NK-92 (cell line): ENCODE data around the gene HYAL2.
A peak's percentile ranks its signal among the peaks of the same experiment; 100 is the strongest.
"Not testable (repeated sequence)": the region's sequence is repeated elsewhere in the genome, so short reads cannot be mapped to it uniquely, and the experiment has no call there.

Source experiments
- DNase-seq: peaks from one replicate; lab custom pipeline; 2025; ENCODE audit not compliant: unreplicated experiment; lab: John Stamatoyannopoulos, UW

Gene HYAL2

DNA sequence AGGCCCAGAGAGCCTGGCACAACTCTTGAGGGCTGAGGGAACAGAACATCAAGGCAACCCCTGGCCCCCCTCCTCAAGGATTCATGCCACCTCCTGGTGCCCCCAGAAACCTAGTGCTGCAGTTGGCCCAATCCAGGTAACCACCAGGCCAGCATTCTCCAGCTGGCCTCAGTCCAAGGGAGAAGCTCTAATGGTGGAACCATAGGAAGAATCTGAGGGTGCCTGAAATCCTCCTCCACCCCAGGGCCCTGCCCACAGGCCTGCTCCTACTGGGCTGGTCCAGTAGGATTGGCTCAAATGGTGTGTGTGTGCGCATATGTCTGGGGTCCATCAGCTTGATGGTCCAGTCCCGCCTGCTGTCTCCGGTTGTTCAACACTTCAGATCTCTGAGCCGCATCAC is 7.7 kb downstream of the HYAL2 start:
- no peak for DNase-seq

- no peak for DNase-seq
These were observed 8.2 kb downstream of the HYAL2 start for GRCh38 chr3:50314342-50314741.

DNA sequence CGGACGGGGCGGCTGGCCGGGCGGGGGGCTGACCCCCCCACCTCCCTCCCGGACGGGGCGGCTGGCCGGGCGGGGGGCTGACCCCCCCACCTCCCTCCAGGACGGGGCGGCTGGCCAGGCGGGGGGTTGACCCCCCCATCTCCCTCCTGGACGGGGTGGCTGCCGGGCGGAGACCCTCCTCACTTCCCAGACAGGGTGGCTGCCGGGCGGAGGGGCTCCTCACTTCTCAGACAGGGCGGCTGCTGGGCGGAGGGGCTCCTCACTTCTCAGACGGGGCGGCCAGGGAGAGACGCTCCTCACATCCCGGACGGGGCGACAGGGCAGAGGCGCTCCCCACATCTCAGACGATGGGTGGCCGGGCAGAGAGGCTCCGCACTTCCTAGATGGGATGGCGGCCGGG is 10.5 kb downstream of the HYAL2 start:
- not testable (repeated sequence) for DNase-seq

DNA sequence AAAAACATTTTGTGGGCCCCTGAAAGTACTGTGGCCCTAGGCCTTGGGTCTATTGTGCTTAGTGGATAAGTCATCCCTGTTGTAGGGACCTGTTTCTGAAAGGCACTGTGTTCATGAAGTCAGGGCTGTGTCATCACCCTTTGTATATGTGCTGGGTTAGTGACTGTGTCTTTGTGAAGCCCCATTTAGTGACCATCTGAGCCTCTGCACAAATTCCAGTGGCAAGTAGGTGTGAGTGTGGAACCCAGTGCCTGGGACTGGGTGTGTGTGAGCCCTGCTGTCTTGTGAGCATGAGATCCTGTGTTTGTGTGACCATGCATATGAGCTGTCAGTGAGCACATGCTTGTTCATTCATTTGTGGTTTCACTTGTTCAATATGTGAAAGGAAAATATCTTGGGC is 17.9 kb downstream of the HYAL2 start:
- DNase-seq: no peak

GRCh38 chr3:50303013-50303815 is 19.3 kb downstream of the HYAL2 start, which contains the start of gene HYAL1:
HYAL1 (minus strand) TSS chr3:50303574; CDS start chr3:50302956, 618 bp downstream.
- no peak for DNase-seq

DNA sequence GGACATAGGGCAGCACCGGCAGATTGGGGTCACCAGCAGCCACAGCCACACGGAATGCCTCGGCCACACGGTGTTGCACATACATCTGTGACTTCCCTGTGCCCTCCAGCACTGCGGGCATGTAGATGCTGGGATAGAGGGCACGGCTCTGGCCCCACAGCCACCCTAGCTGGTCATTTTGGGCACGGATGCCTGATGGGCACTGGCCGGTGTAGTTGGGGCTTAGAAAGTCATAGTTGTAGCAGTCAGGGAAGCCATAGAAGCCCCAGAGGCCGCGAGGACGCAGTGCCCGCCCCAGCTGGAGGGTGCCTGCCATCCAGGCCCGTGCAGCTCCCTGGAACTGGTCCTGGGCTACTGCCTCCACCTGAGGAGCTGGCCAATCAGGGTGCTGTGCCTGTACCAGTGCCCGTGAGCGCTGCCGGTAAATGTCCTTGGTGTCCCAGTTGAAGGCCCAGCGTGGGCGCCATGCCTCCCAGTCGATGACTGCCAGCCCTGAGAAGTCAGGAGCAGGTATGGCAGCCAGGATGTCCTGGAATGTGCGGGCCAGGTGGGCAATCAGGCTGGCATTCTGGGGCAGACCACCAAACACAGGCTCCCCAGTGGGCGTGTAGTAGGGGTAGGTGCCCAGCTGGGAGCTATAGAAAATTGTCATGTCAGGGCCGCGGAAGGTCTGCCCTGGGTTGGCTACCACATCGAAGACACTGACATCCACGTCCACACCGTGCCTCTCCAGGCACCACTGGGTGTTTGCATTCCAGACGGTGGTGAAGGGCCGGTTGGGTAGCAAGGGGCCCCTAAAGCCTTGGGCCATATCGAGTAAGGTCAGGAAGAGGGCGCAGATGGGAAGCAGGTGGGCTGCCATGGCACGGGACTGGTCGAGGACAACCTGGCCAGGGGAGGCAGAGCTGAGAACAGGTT is 20.2 kb downstream of the HYAL2 start:
- no peak for DNase-seq

GRCh38 chr3:50300681-50301254 is 21.8 kb downstream of the HYAL2 start:
- DNase-seq: no peak

DNA sequence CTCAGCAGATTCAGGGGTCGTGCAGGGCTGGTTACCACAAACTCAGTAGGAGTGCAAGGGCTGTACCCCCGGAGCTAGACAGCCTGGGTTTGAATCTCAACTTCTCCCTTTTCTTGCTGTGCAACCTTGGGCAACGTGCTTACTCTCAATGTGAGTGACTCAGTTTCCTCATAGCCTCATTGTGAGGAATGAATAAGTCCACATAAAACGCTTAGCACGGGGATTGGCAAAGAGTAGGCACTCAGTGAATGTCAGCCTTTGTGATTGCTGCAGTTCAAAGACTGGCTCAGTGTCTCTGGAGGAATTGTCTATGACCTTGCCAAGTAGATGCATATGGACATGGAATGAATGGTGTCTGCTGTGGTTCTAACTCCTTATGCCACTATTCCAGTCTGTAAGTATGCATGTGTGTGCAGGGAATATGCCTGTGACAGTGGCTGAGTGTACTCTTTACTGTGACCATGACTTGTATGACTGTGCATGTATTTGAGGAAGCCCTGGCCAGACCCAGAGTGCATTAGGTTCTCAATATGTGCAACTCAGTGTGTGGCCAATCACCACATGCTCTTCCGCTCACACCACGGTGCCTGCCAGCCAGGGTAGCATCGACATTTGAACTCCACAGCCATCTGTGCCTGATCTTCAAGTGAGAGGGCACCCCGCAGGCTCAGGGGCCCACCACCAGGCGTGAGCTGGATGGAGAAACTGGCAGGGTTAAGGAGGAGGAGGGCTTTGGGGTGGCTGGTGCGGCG is 22.4 kb downstream of the HYAL2 start:
- DNase-seq: no peak

DNA sequence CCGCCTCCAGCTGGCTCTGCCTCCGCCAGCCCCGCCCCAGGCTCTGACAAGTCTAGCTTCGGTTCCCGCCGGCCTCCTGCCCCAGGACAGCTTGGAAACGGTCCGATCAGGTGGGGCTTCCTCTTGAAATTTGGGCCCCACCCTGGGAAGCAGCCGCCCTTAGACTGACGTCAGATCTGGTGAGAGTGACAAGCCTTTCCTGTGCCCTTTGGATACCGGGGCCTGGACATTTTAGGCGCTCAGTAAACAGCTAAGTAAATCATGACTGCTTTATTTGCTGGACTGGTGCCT is 23.0 kb downstream of the HYAL2 start:
- no peak for DNase-seq

DNA sequence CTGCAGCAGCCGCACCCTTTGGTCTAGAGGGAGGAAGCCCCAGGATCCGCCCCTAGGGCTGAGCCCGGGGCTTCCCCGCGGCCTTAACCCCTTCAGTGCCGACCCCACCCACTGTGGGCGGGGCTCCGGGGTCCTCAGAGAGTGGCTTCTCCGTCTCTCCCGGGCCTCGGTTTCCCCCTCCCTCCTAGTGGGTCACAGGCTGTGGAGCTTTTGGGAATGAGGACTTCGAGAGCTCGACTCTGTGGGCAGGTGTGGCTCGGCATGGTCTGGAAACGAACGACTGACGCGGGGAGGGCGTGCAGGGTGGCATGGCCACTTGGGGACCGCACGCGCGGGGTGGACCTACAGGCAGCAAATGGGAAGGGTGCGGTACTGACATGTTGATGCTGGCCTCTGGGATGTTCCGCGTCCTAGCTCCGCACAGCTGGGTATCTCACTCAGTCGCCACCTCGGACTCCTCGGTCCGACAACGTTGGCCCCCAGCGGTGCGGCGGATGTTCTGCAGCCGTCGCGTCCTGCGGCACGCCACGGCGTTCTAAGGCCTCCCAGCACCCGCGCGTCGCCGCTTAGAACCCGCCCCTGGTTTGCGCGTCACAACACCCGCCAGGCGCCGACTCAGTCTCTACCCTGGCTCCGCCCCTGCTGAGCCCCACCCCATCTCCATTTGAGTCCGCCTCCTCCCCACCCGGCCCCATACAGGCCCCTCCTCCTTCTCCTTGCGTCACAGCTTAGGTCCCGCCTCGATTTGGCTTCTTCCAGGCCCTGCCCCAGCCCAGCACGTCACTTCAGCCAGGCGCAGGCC is 23.5 kb downstream of the HYAL2 start, which contains the start of the genes HYAL3 and NAA80:
TSS of gene HYAL3 (minus strand) at position 570 of the 802 bp plus-strand sequence. CDS start 3,803 bp downstream, outside the sequence.
TSS of gene NAA80 (minus strand) at position 570 of the 802 bp plus-strand sequence. CDS start 1,942 bp downstream, outside the sequence.
- DNase-seq: peak; percentile 95

- no peak for DNase-seq
These were observed 24.4 kb downstream of the HYAL2 start for GRCh38 chr3:50297896-50298725.

DNA sequence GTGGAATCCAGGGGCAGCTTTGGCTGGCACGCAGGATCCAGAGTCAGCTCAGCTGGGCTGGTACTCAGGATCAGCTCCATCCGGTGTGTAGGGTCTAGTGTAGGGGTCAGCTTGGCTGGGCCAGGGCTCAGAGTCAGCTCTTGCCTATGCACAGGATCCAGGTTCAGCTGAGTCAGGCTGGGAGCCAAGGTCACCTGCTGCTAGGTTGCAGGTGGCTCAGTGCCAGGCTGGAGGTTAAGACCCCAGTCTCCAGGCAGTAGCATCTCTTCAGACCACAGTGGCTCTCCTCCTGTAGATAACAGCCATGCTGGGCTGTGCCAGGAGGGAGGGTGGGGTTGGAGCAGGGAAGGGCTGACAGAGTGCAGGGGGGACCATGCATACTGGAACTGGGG is 25.2 kb downstream of the HYAL2 start:
- DNase-seq: no peak

GRCh38 chr3:50296721-50297383 is 25.7 kb downstream of the HYAL2 start:
- no peak for DNase-seq

DNA sequence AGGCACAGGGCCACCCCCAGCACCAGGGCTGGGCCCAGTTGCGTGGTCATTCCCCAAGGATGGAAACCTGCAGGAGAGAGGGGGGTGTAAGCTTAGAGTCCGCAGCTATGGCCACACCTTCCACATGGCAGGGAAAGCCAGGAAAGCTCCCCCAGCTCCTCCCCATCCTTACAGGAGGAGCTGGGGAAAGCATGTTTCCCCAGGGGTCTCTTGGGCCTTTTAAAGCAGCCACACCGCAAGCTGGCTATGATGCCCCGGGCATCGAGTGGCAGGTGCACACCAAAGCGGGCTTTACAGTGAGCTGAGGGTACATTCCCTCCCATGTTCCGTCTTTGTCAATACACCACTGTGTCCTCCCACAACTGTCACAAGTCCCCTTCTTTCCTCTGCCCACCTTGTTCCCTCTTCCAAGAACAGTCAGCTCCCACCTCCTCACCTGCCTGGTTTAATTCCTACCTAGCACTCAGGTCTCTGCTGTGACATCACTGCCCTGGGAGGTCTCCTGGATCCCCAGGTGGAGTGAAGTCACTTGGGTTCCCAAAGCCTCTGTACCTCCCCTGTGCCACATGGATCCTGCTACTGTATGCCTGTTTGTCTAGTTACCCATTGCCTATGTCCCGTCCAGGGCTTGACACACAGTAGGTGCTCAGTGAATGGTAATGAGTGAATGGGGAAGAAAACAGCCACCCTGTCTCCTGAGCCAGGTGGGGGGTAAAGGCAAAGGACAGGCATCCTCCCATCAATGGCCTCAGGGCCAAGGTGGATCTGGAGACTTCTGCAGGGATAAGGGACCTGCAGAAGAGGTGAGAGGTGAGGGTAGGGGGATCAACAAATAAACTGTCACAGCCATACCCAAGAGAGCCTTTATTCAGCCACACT is 26.8 kb downstream of the HYAL2 start:
- DNase-seq: no peak

GRCh38 chr3:50294492-50295403 is 27.8 kb downstream of the HYAL2 start:
- DNase-seq: no peak

DNA sequence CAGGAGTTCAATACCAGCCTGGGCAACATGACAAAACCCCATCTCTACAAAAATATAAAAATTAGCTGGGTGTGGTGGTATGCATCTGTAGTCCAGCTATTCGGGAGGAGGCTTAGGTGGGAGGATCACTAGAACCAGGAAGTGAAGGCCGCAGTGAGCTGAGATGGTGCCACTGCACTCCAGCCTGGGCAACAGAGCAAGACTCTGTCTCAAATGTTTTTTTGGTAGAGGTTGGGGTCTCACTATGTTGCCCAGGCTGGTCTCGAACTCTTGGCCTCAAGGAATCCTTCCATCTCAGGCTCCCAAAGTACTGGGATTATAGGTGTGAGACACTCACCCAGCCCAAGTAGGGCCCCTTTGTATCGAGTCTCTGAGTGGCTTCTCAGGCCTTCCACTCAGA is 28.5 kb downstream of the HYAL2 start:
- DNase-seq: no peak
